GM06990 (cell line): ENCODE measurements around the gene EIF5.

Experiments
- DNase-seq: peaks from one replicate; pipeline ENCODE4 v3.0.0-alpha.2; 2011; ENCODE audit not compliant: insufficient read length; ENCODE audit errors: extremely low read depth
- H3K27me3 ChIP-seq: replicated peaks from 2 replicates; pipeline ENCODE4 v1.6.0; 2011; ENCODE audit warnings: low read length; ENCODE audit not compliant: control insufficient read depth, insufficient read depth
- H3K36me3 ChIP-seq: 2 replicates; pipeline ENCODE4 v1.5.1; 2011; ENCODE audit warnings: low read length; ENCODE audit not compliant: control insufficient read depth, insufficient read depth
- H3K4me3 ChIP-seq: replicated peaks from 2 replicates; pipeline ENCODE4 v1.5.1; 2011; ENCODE audit warnings: low read depth, mild to moderate bottlenecking, control low read depth, low read length
- TF ChIP-seq, protein P1 (sequence below): IDR thresholded peaks from 2 replicates; pipeline ENCODE4 v1.5.1; 2011; ENCODE audit warnings: low read length, control low read depth, mild to moderate bottlenecking, inconsistent platforms; ENCODE audit not compliant: insufficient read depth, poor library complexity, severe bottlenecking

EIF5 gene

DNA sequence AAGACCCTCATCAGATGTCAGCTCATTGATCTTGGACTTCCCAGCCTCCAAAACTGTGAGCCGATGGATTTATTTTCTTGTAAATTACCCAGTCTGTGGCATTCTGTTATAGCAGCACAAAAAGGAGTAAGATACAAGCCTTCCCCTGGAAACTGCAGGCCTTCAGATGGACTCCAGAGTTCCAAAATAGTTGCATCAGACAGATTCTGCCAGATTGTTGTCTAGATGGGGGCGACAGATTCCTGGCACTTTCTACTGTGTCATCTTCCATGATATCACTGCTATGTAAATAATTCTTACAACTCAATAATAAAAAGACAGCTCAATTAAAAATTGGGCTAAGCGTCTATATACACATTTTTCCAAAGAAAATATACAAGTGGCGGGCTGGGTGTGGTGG lies 34.0 kb downstream of the EIF5 start:
- Histone ChIP-seq H3K27me3 (no peaks in the 10 kb centered on the region; the same call in 1 of the 2 replicates), H3K4me3 (no peak overlapping the region), H3K36me3 (no peaks in the 10 kb centered on the region)
- TF ChIP-seq, protein P1, sequence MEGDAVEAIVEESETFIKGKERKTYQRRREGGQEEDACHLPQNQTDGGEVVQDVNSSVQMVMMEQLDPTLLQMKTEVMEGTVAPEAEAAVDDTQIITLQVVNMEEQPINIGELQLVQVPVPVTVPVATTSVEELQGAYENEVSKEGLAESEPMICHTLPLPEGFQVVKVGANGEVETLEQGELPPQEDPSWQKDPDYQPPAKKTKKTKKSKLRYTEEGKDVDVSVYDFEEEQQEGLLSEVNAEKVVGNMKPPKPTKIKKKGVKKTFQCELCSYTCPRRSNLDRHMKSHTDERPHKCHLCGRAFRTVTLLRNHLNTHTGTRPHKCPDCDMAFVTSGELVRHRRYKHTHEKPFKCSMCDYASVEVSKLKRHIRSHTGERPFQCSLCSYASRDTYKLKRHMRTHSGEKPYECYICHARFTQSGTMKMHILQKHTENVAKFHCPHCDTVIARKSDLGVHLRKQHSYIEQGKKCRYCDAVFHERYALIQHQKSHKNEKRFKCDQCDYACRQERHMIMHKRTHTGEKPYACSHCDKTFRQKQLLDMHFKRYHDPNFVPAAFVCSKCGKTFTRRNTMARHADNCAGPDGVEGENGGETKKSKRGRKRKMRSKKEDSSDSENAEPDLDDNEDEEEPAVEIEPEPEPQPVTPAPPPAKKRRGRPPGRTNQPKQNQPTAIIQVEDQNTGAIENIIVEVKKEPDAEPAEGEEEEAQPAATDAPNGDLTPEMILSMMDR: no peak
- DNase-seq: no peak

DNA sequence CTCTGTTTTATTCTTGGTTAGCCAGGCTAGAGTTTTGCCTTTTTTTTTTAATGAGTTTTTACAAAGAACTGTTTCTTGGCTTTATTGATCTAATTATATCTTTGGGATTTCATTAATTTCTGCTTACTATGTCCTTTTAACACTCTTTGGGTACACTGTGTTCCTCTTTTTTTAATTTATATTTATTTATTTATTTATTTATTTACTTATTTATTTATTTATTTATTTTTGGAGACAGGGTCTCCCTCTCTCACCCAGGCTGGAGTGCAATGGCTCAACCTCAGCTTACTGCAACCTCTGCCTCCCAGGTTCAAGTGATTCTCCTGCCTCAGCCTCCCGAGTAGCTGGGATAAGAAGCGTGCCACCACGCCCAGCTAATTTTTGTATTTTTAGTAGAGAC lies 36.0 kb downstream of the EIF5 start:
- TF ChIP-seq, protein P1: no peak

DNA sequence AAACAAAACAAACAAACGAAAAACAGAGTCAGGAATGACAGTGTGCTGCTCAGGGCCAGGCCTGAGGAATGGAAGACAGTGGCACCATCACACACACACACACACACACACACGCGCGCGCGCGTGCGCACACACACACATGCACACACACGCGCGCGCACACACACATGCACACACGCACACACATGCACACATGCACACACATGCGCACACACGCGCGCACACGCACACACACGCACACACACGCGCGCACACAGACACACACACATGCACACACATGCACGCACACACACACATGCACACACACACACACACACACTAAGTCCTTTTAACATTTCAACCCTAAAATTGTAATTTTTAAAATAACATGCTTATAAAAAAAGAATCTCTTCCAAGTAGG lies 38.0 kb downstream of the EIF5 start:
- H3K4me3 ChIP-seq: no peak overlapping the region
- H3K27me3 ChIP-seq: no peaks in the 10 kb centered on the region; the same call in 1 of the 2 replicates
- TF ChIP-seq, protein P1: no peak
- no peaks in the 10 kb centered on the region for H3K36me3 ChIP-seq
- no peak for DNase-seq

More for the DNA sequence above, 36.0 kb downstream of the EIF5 start:
- Histone ChIP-seq H3K27me3 (no peaks in the 10 kb centered on the region; the same call in 1 of the 2 replicates), H3K36me3 (no peaks in the 10 kb centered on the region), H3K4me3 (no peak overlapping the region)
- no peak for DNase-seq

DNA sequence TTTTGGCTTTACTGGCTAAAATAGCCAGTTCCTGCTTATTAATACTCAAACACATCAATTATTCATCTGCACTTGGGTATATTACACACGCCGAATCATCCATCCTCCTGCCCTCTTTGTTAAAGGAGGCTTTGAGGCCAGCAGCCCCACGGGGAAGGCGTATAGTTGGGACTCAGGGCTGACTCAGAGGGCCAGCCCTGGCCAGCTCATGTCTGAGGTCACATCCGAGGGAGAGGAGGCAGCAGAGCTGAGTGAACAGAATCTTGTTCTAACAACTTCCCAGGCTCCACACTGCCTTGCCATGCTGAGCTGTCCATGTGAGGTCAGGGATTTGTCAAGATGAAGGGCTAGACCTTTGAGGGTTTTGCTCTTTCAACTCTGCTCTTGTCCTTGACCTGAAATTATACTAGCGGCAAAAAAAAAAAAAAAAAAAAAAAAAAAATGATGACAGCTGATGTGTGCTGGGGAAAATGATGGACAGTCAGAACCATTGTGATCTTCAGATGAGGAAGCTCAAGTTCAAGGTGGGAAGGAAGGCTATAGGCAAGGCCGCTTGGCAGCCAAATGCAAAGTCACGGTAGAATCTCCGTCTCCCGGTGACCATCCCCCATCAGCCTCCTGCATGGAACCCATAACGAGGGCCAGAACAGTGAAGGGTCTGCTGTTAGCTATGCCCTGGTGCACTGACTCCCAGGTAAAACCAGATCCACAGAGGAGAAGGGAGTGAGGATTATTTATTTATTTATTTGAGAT lies 38.7 kb downstream of the EIF5 start:
- Histone ChIP-seq H3K4me3 (no peak overlapping the region), H3K27me3 (no peaks in the 10 kb centered on the region; the same call in 1 of the 2 replicates), H3K36me3 (no peaks in the 10 kb centered on the region)
- DNase-seq: no peak
- TF ChIP-seq, protein P1: no peak

DNA sequence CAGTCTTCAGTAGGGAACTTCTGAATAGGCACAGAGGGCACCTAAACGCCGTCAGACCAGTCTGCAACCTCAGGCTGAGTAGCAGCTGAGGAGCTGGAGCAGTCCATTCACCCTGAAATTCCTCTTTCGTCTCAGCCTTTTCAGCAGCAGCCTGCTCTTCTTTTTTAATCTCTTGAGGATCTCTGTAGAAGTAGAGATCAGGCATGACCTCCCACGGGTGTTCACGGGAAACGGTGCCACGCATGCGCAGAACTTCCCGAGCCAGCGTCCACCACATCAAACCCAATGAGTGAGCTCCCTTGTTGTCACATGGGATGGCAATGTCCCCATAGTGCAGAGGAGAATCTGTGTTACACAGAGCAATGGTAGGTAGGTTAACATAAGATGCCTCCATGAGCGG lies 40.1 kb downstream of the EIF5 start:
- TF ChIP-seq, protein P1: no peak
- H3K27me3 ChIP-seq: no peaks in the 10 kb centered on the region; the same call in 1 of the 2 replicates
- no peaks in the 10 kb centered on the region for H3K36me3 ChIP-seq
- H3K4me3 ChIP-seq: no peak overlapping the region
- DNase-seq: no peak
